HepG2 (cell line): ENCODE measurements around the gene ATP2B2. TPM values are rescaled to one million over a fixed set of nuclear protein-coding genes. Genes with fewer than 3 reads are reported as not detected.

Experiments
- ATAC-seq: fragments of 200-7000 bp; cut with Tn5 transposase; 3 replicates; pipeline ENCODE4 v1.9.1; 2020; ENCODE audit warnings: mild to moderate bottlenecking, moderate library complexity
- BruUV-seq: library from RNA; stranded (reverse); fragments of 400-500 nt; replicated peaks from 2 replicates; lab custom pipeline; 2021; lab: Mats Ljungman, UMichigan
- CTCF ChIA-PET: fragments of 300-600 bp; formaldehyde crosslinking; extraction: SDS; loops from one replicate; lab custom pipeline; 2021; ENCODE audit warnings: low total read pairs, inconsistent platforms, low intra/inter-chr PET ratio; lab: Yijun Ruan, JAX
- POLR2A ChIA-PET: fragments of 350-600 bp; sonication (Branson Sonifier 250); formaldehyde crosslinking; loops from one replicate; lab custom pipeline; 2020; ENCODE audit warnings: antibody characterized with exemption, inconsistent platforms; lab: Yijun Ruan, JAX
- DNase-seq: peaks from one replicate; pipeline ENCODE4 v3.0.0-alpha.2; 2015; ENCODE audit warnings: low spot score
- FAIRE-seq: peaks from 3 replicates; lab custom pipeline; 2011; peaks lifted over from hg19 to GRCh38; lab: Jason Lieb, UNC
- H2AFZ ChIP-seq: one replicate; pipeline ENCODE4 v1.6.1; 2011; ENCODE audit warnings: low read length, inconsistent platforms
- H3K27ac ChIP-seq: fragments of 300-600 bp; 3 replicates; pipeline ENCODE4 v1.8.0; 2011; ENCODE audit warnings: mixed run types, mild to moderate bottlenecking, mixed read lengths, low read length, inconsistent platforms; ENCODE audit not compliant: insufficient read depth; ENCODE audit errors: extremely low read length
- H3K27me3 ChIP-seq, 2 experiments: fragments of 200-600 bp in 1 of 2; 2 replicates in 1 of 2; 3 replicates in 1 of 2; pipeline versions ENCODE4 v1.6.0 to v1.8.0; 2011; ENCODE audit warnings: low read length in 2 of 2, mild to moderate bottlenecking in 2 of 2, moderate library complexity in 2 of 2, inconsistent platforms in 1 of 2; ENCODE audit not compliant: insufficient read depth in 2 of 2, control insufficient read depth in 1 of 2
- H3K36me3 ChIP-seq, 2 experiments: fragments of 200-600 bp in 1 of 2; replicated peaks in 1 of 2; 2 replicates in 1 of 2; 3 replicates in 1 of 2; pipeline versions ENCODE4 v1.5.1 to v1.8.0; 2011; ENCODE audit warnings: low read length in 2 of 2, inconsistent platforms in 1 of 2; ENCODE audit not compliant: insufficient read depth in 2 of 2, control insufficient read depth in 1 of 2
- H3K4me1 ChIP-seq: 2 replicates; pipeline ENCODE4 v1.5.1; 2012; ENCODE audit warnings: low read length, inconsistent platforms; ENCODE audit not compliant: insufficient read depth
- H3K4me2 ChIP-seq: 2 replicates; pipeline ENCODE4 v1.6.0; 2011; ENCODE audit warnings: low read depth, low read length, inconsistent platforms
- H3K4me3 ChIP-seq, 3 experiments: fragments of 200-600 bp in 1 of 3; sonication (generic), shearing (Covaris generic) in 1 of 3; replicated peaks in 1 of 3; 2 replicates each; pipeline ENCODE4 v1.5.1; 2011 to 2016; ENCODE audit warnings: low read length in 3 of 3, inconsistent platforms in 2 of 3, low read depth in 2 of 3, mild to moderate bottlenecking in 2 of 3, control low read depth in 1 of 3, mixed read lengths in 1 of 3; ENCODE audit not compliant: insufficient read depth in 1 of 3
- H3K79me2 ChIP-seq: one replicate; pipeline ENCODE4 v1.6.1; 2011; ENCODE audit warnings: low read length, inconsistent platforms; ENCODE audit not compliant: insufficient read depth
- H3K9ac ChIP-seq: 2 replicates; pipeline ENCODE4 v1.6.0; 2011; ENCODE audit warnings: mild to moderate bottlenecking, low read depth, low read length, inconsistent platforms; ENCODE audit not compliant: insufficient read depth
- H3K9me3 ChIP-seq: 2 replicates; pipeline ENCODE4 v1.5.1; 2012; ENCODE audit warnings: mild to moderate bottlenecking, low read length
- H4K20me1 ChIP-seq: 2 replicates; pipeline ENCODE4 v1.6.0; 2011; ENCODE audit warnings: inconsistent platforms, mild to moderate bottlenecking, low read length, moderate library complexity; ENCODE audit not compliant: insufficient read depth
- CBFB ChIP-seq: sonication (generic); formaldehyde crosslinking; IDR thresholded peaks from 2 replicates; pipeline ENCODE4 v1.4.0; 2020; ENCODE audit warnings: missing genetic modification reagents
- JARID2 ChIP-seq: sonication (generic); formaldehyde crosslinking; IDR thresholded peaks from 2 replicates; pipeline ENCODE4 v1.8.1; 2023; ENCODE audit warnings: missing genetic modification reagents, inconsistent platforms; ENCODE audit not compliant: insufficient replicate concordance
- SNAPC4 ChIP-seq: sonication (generic); formaldehyde crosslinking; IDR thresholded peaks from 2 replicates; pipeline ENCODE4 v1.4.0; 2020; ENCODE audit warnings: mild to moderate bottlenecking, missing genetic modification reagents
- ZFX ChIP-seq: sonication (generic); formaldehyde crosslinking; IDR thresholded peaks from 2 replicates; pipeline ENCODE4 v1.4.0; 2020; ENCODE audit warnings: mild to moderate bottlenecking, low read depth, missing genetic modification reagents, moderate library complexity
- ZNF563 ChIP-seq: sonication (generic); formaldehyde crosslinking; IDR thresholded peaks from 2 replicates; pipeline ENCODE4 v1.8.0; 2022; ENCODE audit warnings: mild to moderate bottlenecking, moderate library complexity, missing genetic modification reagents
- ZNF747 ChIP-seq: sonication (generic); formaldehyde crosslinking; IDR thresholded peaks from 2 replicates; pipeline ENCODE4 v1.8.1; 2023; ENCODE audit warnings: missing genetic modification reagents, mild to moderate bottlenecking, borderline replicate concordance
- ZSCAN25 ChIP-seq: sonication (generic); formaldehyde crosslinking; IDR thresholded peaks from 2 replicates; pipeline ENCODE4 v1.8.0; 2022; ENCODE audit warnings: mild to moderate bottlenecking, missing genetic modification reagents
- WGBS: methylation state at CpG from one replicate; pipeline ENCODE4 v1.1.6; 2017; ENCODE audit warnings: low lambda C conversion rate; 5-methylcytosine and 5-hydroxymethylcytosine counted together
- in situ Hi-C: cut with HindIII; loops from 2 replicates; pipeline ENCODE4 v1.10.0; 2017; ENCODE audit warnings: low pct_unique_long_range_greater_than_20kb; ENCODE audit not compliant: extremely low pct_ligation_motif_present
- intact Hi-C: fragments of 100-400 bp; cut with micrococcal nuclease; formaldehyde crosslinking; loops from one replicate; pipeline ENCODE4 v1.10.0; 2022; ENCODE audit not compliant: unreplicated experiment
- polyA plus RNA-seq, 8 experiments: library from polyadenylated mRNA; depleted of rRNA in 3 of 8; stranded (reverse) in 7 of 8; unstranded in 1 of 8; fragments of >200 nt; fragmentation: Illumina TruSeq in 4 of 8; extraction: Trizol in 4 of 8; gene quantifications; 2 replicates each; pipeline versions ENCODE4 v1.2.1 to v1.2.3, GENCODE V29; 2011 to 2016; ENCODE audit warnings: low read depth in 4 of 8, missing spikeins in 1 of 8, mixed read lengths in 1 of 8; ENCODE audit not compliant: insufficient read depth in 1 of 8
- total RNA-seq, 5 experiments: library from RNA; depleted of rRNA; stranded (reverse); fragments of >200 nt; fragmentation: Illumina TruSeq; extraction: Trizol; gene quantifications; 2 replicates each; pipeline ENCODE4 v1.2.3, GENCODE V29; 2016; ENCODE audit warnings: low read depth in 1 of 5
- TF ChIP-seq, protein P1 (sequence below): sonication (generic); formaldehyde crosslinking; IDR thresholded peaks from 2 replicates; pipeline ENCODE4 v1.5.1; 2020; ENCODE audit warnings: mild to moderate bottlenecking, missing genetic modification reagents, moderate library complexity
- TF ChIP-seq, protein P2 (sequence below): sonication (generic); IDR thresholded peaks from 2 replicates; pipeline ENCODE4 v1.6.1; 2016; ENCODE audit warnings: low read depth, borderline replicate concordance
- TF ChIP-seq, protein P3 (sequence below): IDR thresholded peaks from 2 replicates; pipeline ENCODE4 v1.6.1; 2016; ENCODE audit warnings: low read depth, borderline replicate concordance
- TF ChIP-seq, protein P4 (sequence below): sonication (generic); formaldehyde crosslinking; IDR thresholded peaks from 2 replicates; pipeline ENCODE4 v1.9.0; 2021; ENCODE audit warnings: missing genetic modification reagents, mild to moderate bottlenecking, borderline replicate concordance

The ATP2B2 gene
- total and polyA plus RNA-seq, 2 of the 13 experiments (the other 11 are each of a cell fraction or from before 2014, with no cell fraction given): 1.5 to 2.3 TPM

GRCh38 chr3:10348404-10348721 lies 157.0 kb downstream of the ATP2B2 start:
- H3K4me1 ChIP-seq: no peaks in the 10 kb centered on the region
- peaks cover 2 to 22% of the 10 kb centered on the region in 2 experiments; a peak in 4 of 5 replicates for H3K27me3 ChIP-seq
- no peaks in the 10 kb centered on the region for H3K79me2 ChIP-seq
- no peak for FAIRE-seq
- ATAC-seq: no peak
- WGBS: 20% methylated on average over 1 of the region's 5 CpGs
- no TSS peak for BruUV-seq
- in situ Hi-C loops: no loop called here
- no peak overlapping the region for H2AFZ ChIP-seq
- CTCF ChIA-PET: no interaction called here
- no peak overlapping the region for H3K9ac ChIP-seq
- H3K4me2 ChIP-seq: no peak overlapping the region
- POLR2A ChIA-PET: no interaction called here
- intact Hi-C loops: no loop called here
- H3K9me3 ChIP-seq: no peaks in the 10 kb centered on the region
- no peak for DNase-seq
- TF ChIP-seq CBFB (no peak), ZSCAN25 (CRISPR knock-in tag) (no peak), SNAPC4 (no peak), ZNF747 (CRISPR knock-in tag) (no peak), ZNF563 (CRISPR knock-in tag) (no peak), JARID2 (no peak), ZFX (CRISPR knock-in tag) (no peak)
- TF ChIP-seq, protein P1, sequence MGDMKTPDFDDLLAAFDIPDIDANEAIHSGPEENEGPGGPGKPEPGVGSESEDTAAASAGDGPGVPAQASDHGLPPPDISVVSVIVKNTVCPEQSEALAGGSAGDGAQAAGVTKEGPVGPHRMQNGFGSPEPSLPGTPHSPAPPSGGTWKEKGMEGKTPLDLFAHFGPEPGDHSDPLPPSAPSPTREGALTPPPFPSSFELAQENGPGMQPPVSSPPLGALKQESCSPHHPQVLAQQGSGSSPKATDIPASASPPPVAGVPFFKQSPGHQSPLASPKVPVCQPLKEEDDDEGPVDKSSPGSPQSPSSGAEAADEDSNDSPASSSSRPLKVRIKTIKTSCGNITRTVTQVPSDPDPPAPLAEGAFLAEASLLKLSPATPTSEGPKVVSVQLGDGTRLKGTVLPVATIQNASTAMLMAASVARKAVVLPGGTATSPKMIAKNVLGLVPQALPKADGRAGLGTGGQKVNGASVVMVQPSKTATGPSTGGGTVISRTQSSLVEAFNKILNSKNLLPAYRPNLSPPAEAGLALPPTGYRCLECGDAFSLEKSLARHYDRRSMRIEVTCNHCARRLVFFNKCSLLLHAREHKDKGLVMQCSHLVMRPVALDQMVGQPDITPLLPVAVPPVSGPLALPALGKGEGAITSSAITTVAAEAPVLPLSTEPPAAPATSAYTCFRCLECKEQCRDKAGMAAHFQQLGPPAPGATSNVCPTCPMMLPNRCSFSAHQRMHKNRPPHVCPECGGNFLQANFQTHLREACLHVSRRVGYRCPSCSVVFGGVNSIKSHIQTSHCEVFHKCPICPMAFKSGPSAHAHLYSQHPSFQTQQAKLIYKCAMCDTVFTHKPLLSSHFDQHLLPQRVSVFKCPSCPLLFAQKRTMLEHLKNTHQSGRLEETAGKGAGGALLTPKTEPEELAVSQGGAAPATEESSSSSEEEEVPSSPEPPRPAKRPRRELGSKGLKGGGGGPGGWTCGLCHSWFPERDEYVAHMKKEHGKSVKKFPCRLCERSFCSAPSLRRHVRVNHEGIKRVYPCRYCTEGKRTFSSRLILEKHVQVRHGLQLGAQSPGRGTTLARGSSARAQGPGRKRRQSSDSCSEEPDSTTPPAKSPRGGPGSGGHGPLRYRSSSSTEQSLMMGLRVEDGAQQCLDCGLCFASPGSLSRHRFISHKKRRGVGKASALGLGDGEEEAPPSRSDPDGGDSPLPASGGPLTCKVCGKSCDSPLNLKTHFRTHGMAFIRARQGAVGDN (CRISPR knock-in tag): no peak
- TF ChIP-seq, protein P2, sequence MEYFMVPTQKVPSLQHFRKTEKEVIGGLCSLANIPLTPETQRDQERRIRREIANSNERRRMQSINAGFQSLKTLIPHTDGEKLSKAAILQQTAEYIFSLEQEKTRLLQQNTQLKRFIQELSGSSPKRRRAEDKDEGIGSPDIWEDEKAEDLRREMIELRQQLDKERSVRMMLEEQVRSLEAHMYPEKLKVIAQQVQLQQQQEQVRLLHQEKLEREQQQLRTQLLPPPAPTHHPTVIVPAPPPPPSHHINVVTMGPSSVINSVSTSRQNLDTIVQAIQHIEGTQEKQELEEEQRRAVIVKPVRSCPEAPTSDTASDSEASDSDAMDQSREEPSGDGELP: no peak
- TF ChIP-seq, protein P3, sequence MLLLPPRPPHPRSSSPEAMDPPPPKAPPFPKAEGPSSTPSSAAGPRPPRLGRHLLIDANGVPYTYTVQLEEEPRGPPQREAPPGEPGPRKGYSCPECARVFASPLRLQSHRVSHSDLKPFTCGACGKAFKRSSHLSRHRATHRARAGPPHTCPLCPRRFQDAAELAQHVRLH (CRISPR knock-in tag): no peak
- TF ChIP-seq, protein P4, sequence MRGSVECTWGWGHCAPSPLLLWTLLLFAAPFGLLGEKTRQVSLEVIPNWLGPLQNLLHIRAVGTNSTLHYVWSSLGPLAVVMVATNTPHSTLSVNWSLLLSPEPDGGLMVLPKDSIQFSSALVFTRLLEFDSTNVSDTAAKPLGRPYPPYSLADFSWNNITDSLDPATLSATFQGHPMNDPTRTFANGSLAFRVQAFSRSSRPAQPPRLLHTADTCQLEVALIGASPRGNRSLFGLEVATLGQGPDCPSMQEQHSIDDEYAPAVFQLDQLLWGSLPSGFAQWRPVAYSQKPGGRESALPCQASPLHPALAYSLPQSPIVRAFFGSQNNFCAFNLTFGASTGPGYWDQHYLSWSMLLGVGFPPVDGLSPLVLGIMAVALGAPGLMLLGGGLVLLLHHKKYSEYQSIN (CRISPR knock-in tag): no peak
- H3K27ac ChIP-seq: no peak overlapping the region
- no peaks in the 10 kb centered on the region for H3K36me3 ChIP-seq
- H4K20me1 ChIP-seq: no peaks in the 10 kb centered on the region
- no peak overlapping the region for H3K4me3 ChIP-seq
